Spinal cord (tissue), 10 donors: ENCODE measurements around the gene HOXB8. TPM values are rescaled to one million over a fixed set of nuclear protein-coding genes. Genes with fewer than 3 reads are reported as not detected.

Experiments used
- DNase-seq, 6 donors: peaks; one replicate each; pipeline versions ENCODE4 v3.0.0 to v3.0.0-alpha.2; 2013 to 2015; ENCODE audit warnings: low spot score in 6 of 6, low read depth in 4 of 6
- H3K27ac ChIP-seq: one replicate; pipeline ENCODE4 v1.5.1; 2013; ENCODE audit warnings: low read depth, low read length, control low read depth
- H3K27me3 ChIP-seq: one replicate; pipeline ENCODE4 v1.6.1; 2013; ENCODE audit warnings: low read length; ENCODE audit not compliant: control insufficient read depth, insufficient read depth
- H3K36me3 ChIP-seq: one replicate; pipeline ENCODE4 v1.6.1; 2013; ENCODE audit warnings: low read length; ENCODE audit not compliant: control insufficient read depth, insufficient read depth
- H3K4me1 ChIP-seq: one replicate; pipeline ENCODE4 v1.6.1; 2013; ENCODE audit warnings: low read length; ENCODE audit not compliant: control insufficient read depth, insufficient read depth
- H3K4me3 ChIP-seq: one replicate; pipeline ENCODE4 v1.5.1; 2013; ENCODE audit warnings: low read depth, low read length, control low read depth
- H3K9me3 ChIP-seq: one replicate; pipeline ENCODE4 v1.6.1; 2013; ENCODE audit warnings: low read length; ENCODE audit not compliant: control insufficient read depth, insufficient read depth
- WGBS: methylation state at CpG from one replicate; pipeline ENCODE4 v1.1.5; 2013; ENCODE audit warnings: missing lambda C conversion rate; ENCODE audit not compliant: insufficient coverage; 5-methylcytosine and 5-hydroxymethylcytosine counted together
- polyA plus RNA-seq, 2 donors: library from polyadenylated mRNA; unstranded; fragments of 120-200 nt; gene quantifications; one replicate each; pipeline ENCODE4 v1.2.1, GENCODE V29; 2013; ENCODE audit not compliant: insufficient read length in 2 of 2
- total RNA-seq, 2 donors: library from RNA; depleted of rRNA in 1 of 2; stranded (reverse); fragments of 120-200 nt in 1 of 2; fragments of >200 nt in 1 of 2; gene quantifications; one replicate each; pipeline versions ENCODE4 v1.2.3 to v1.2.4, GENCODE V29; 2013 to 2014
- donor health status: healthy.

HOXB8 gene
- total and polyA plus RNA-seq, 4 donors: 23.7 to 522 (median 305) TPM

GRCh38 chr17:48617471-48618255, 2.6 kb upstream of the HOXB8 start:
- 6% methylated on average over 41 of the region's 43 CpGs for WGBS
- H3K9me3 ChIP-seq: no peaks in the 10 kb centered on the region
- H3K27me3 ChIP-seq: peaks cover 11% of the 10 kb centered on the region
- peak overlapping the region; percentile 99 for H3K27ac ChIP-seq
- H3K4me3 ChIP-seq: peak overlapping the region; percentile 65
- DNase-seq: peak; percentile 12 to 76 (median 36)
- H3K4me1 ChIP-seq: peaks cover 68% of the 10 kb centered on the region
- peaks cover 11% of the 10 kb centered on the region for H3K36me3 ChIP-seq

- Histone ChIP-seq H3K4me3 (peak overlapping the region; percentile 65), H3K27me3 (peaks cover 11% of the 10 kb centered on the region), H3K27ac (peak overlapping the region; percentile 99), H3K9me3 (no peaks in the 10 kb centered on the region), H3K4me1 (peaks cover 66% of the 10 kb centered on the region), H3K36me3 (peaks cover 17% of the 10 kb centered on the region)
- 14% methylated on average over 10 of the region's 15 CpGs for WGBS
- DNase-seq: peak; percentile 17 to 63 (median 42)
Measured at GRCh38 chr17:48616717-48617470, 1.8 kb upstream of the HOXB8 start.

- Histone ChIP-seq H3K4me1 (peaks cover 65% of the 10 kb centered on the region), H3K27me3 (peaks cover 8% of the 10 kb centered on the region), H3K36me3 (peaks cover 16% of the 10 kb centered on the region), H3K4me3 (peak overlapping the region; percentile 65), H3K27ac (peak overlapping the region; percentile 99), H3K9me3 (no peaks in the 10 kb centered on the region)
- DNase-seq: peak in 5 of 6 donors; percentile 8 to 39 (median 26)
- 18% methylated on average over 3 of the region's 17 CpGs for WGBS
Measured at GRCh38 chr17:48615963-48616716, 1.0 kb upstream of the HOXB8 start.

GRCh38 chr17:48613862-48614694, 1.0 kb downstream of the HOXB8 start:
- H3K27me3 ChIP-seq: peaks cover 4% of the 10 kb centered on the region
- DNase-seq: peak in 3 of 6 donors; percentile 12 to 65 (median 43)
- peak overlapping the region; percentile 99 for H3K27ac ChIP-seq
- H3K4me1 ChIP-seq: peaks cover 55% of the 10 kb centered on the region
- H3K4me3 ChIP-seq: peak overlapping the region; percentile 65
- no peaks in the 10 kb centered on the region for H3K9me3 ChIP-seq
- peaks cover 21% of the 10 kb centered on the region for H3K36me3 ChIP-seq
- WGBS: under 1% methylated on average over 53 of the region's 55 CpGs

- DNase-seq: peak in 2 of 6 donors; percentile 73 to 82
- Histone ChIP-seq H3K4me3 (peak overlapping the region; percentile 65), H3K4me1 (peaks cover 53% of the 10 kb centered on the region), H3K9me3 (no peaks in the 10 kb centered on the region), H3K27ac (peak overlapping the region; percentile 99), H3K27me3 (peaks cover 2% of the 10 kb centered on the region), H3K36me3 (peaks cover 21% of the 10 kb centered on the region)
- WGBS: 0% methylated on average over 56 of the region's 67 CpGs
Measured at GRCh38 chr17:48612854-48613691, 2.0 kb downstream of the HOXB8 start.

GRCh38 chr17:48612456-48612853, 2.6 kb downstream of the HOXB8 start:
- 0% methylated on average over 12 of the region's 15 CpGs for WGBS
- DNase-seq: peak in 2 of 6 donors; percentile 69 to 84
- Histone ChIP-seq H3K9me3 (no peaks in the 10 kb centered on the region), H3K27me3 (peaks cover 2% of the 10 kb centered on the region), H3K4me1 (peaks cover 47% of the 10 kb centered on the region), H3K4me3 (peak overlapping the region; percentile 65), H3K36me3 (peaks cover 21% of the 10 kb centered on the region), H3K27ac (peak overlapping the region; percentile 99)

- H3K36me3 ChIP-seq: peaks cover 21% of the 10 kb centered on the region
- H3K4me3 ChIP-seq: peak overlapping the region; percentile 65
- 2% methylated on average over 33 of the region's 36 CpGs for WGBS
- peak in 2 of 6 donors; percentile 82 to 97 for DNase-seq
- peaks cover 2% of the 10 kb centered on the region for H3K27me3 ChIP-seq
- H3K9me3 ChIP-seq: no peaks in the 10 kb centered on the region
- H3K4me1 ChIP-seq: peaks cover 46% of the 10 kb centered on the region
- peak overlapping the region; percentile 99 for H3K27ac ChIP-seq
Measured at GRCh38 chr17:48611681-48612455, 3.2 kb downstream of the HOXB8 start.

- no peak for DNase-seq
- Histone ChIP-seq H3K27ac (peak overlapping the region; percentile 99), H3K27me3 (no peaks in the 10 kb centered on the region), H3K4me3 (peak overlapping the region; percentile 65), H3K36me3 (peaks cover 21% of the 10 kb centered on the region), H3K4me1 (peaks cover 44% of the 10 kb centered on the region), H3K9me3 (no peaks in the 10 kb centered on the region)
- 0% methylated on average over 14 of the region's 22 CpGs for whole genome bisulfite sequencing
Measured at GRCh38 chr17:48611213-48611612, 3.9 kb downstream of the HOXB8 start.
